ENCODE measurements around the gene ERBB3.
A peak's percentile ranks its signal among the peaks of the same experiment; 100 is the strongest.

Gene ERBB3

DNA sequence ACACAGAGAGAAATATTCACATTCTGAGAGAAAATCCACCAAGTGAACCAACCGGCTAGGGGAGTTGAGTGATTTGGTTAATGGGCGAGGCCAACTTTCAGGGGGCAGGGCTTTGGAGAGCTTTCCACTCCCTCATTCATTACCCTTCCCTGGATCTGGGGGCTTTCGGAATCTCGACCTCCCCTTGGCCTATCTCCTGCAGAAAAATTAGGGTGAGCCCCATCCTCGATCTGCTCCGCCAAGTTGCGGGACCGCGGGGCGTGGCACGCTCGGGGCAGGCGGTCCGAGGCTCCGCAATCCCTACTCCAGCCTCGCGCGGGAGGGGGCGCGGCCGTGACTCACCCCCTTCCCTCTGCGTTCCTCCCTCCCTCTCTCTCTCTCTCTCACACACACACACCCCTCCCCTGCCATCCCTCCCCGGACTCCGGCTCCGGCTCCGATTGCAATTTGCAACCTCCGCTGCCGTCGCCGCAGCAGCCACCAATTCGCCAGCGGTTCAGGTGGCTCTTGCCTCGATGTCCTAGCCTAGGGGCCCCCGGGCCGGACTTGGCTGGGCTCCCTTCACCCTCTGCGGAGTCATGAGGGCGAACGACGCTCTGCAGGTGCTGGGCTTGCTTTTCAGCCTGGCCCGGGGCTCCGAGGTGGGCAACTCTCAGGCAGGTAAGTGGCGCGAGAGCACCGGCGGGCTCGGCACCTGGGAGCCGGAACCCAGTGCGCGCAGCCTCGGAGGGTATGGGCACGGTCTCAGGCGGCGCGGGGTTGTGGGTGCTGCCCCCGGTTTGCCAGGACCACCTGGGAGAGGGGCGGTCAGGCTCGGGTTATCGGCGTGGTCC is at the start of gene ERBB3:
Gene ERBB3, plus strand, starts transcription at position 443 of the 833 bp plus-strand sequence. Its CDS starts 136 bp downstream, at position 579.
- no peaks in the 10 kb centered on the region for H3K79me2 ChIP-seq (ENCODE audit: insufficient read depth, low read length)
- peak; percentile 85 for ATAC-seq (ENCODE audit: insufficient read depth, low read depth)

GRCh38 chr12:56031987-56032386 is 48.0 kb upstream of the ERBB3 start:
- H3K4me1 ChIP-seq (ENCODE audit: insufficient read depth, low read length) = no peaks in the 10 kb centered on the region
- no peaks in the 10 kb centered on the region for H3K79me2 ChIP-seq (ENCODE audit: insufficient read depth, low read length)

More for the DNA sequence above, at the start of gene ERBB3:
- Histone ChIP-seq H2AFZ (ENCODE audit: low read depth, low read length) (peak within 1 kb of the TSS; percentile 51), H4K20me1 (ENCODE audit: insufficient read depth, low read length) (no peaks in the 10 kb centered on the region; the same call in 1 of the 2 replicates), H3K36me3 (ENCODE audit: insufficient read depth, low read length) (no peaks in the 10 kb centered on the region), H3K27ac (ENCODE audit: low read length) (no peak within 1 kb of the TSS), H3K9ac (ENCODE audit: low read depth, low read length) (peak within 1 kb of the TSS; percentile 43), H3K27me3 (ENCODE audit: insufficient read depth, low read length, poor library complexity) (peaks cover 50% of the 10 kb centered on the region), H3K4me1 (ENCODE audit: insufficient read depth, low read length) (peaks cover 20% of the 10 kb centered on the region), H3K9me3 (ENCODE audit: insufficient read depth, low read length, severe bottlenecking) (no peaks in the 10 kb centered on the region), H3K4me3 (ENCODE audit: low read depth in 1 of 2, low read length in 2 of 2) (peak within 1 kb of the TSS; percentile 11 to 55; a peak in 3 of 4 replicates), H3K4me2 (ENCODE audit: insufficient read depth, low read length) (peak within 1 kb of the TSS; percentile 78)
- TF ChIP-seq CTCF (IDR thresholded peaks at IDR 0.05; ENCODE audit: borderline replicate concordance, extremely low read depth, low read length, poor library complexity, severe bottlenecking) (no peak), EZH2 (IDR thresholded peaks at IDR 0.05; ENCODE audit: borderline replicate concordance, low read depth, low read length, severe bottlenecking) (peak; percentile 14)
- DNase-seq = peak; percentile 69

DNA sequence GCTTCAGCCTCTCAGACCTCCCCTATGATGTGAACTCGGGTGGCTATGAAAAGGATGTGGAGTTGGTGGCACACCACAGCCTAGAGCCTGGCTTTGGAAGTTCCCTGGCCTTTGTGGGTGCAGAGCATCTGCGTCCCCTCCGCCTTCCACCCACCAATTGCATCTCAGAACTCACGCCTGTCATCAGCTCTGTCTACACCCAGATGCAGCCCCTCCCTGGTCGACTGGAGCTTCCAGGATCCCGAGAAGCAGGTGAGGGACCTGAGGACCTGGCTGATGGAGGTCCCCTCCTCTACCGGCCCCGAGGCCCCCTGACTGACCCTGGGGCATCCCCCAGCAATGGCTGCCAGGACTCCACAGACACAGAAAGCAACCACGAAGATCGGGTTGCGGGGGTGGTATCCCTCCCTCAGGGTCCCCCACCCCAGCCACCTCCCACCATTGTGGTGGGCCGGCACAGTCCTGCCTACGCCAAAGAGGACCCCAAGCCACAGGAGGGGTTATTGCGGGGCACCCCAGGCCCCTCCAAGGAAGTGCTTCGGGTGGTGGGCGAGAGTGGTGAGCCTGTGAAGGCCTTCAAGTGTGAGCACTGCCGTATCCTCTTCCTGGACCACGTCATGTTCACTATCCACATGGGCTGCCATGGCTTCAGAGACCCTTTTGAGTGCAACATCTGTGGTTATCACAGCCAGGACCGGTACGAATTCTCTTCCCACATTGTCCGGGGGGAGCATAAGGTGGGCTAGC is 45.2 kb upstream of the ERBB3 start:
- H3K27ac ChIP-seq (ENCODE audit: low read length) = no peak overlapping the region
- H2AFZ ChIP-seq (ENCODE audit: low read depth, low read length) = no peak overlapping the region
- ATAC-seq (ENCODE audit: insufficient read depth, low read depth) = no peak

More at GRCh38 chr12:56031987-56032386, 48.0 kb upstream of the ERBB3 start:
- H3K27ac ChIP-seq (ENCODE audit: low read length) = no peak overlapping the region
- H2AFZ ChIP-seq (ENCODE audit: low read depth, low read length) = no peak overlapping the region
- no peaks in the 10 kb centered on the region for H3K27me3 ChIP-seq (ENCODE audit: insufficient read depth, low read length, poor library complexity)
- H3K9ac ChIP-seq (ENCODE audit: low read depth, low read length) = no peak overlapping the region
- ATAC-seq (ENCODE audit: insufficient read depth, low read depth) (no peak), DNase-seq (no peak)
- H3K4me2 ChIP-seq (ENCODE audit: insufficient read depth, low read length) = no peak overlapping the region
- H3K9me3 ChIP-seq (ENCODE audit: insufficient read depth, low read length, severe bottlenecking) = no peaks in the 10 kb centered on the region
- peaks cover 57% of the 10 kb centered on the region for H3K36me3 ChIP-seq (ENCODE audit: insufficient read depth, low read length)
- H3K4me3 ChIP-seq (ENCODE audit: low read depth in 1 of 2, low read length in 2 of 2) = no peak overlapping the region
- TF ChIP-seq EZH2 (IDR thresholded peaks at IDR 0.05; ENCODE audit: borderline replicate concordance, low read depth, low read length, severe bottlenecking) = no peak
- TF ChIP-seq CTCF (IDR thresholded peaks at IDR 0.05; ENCODE audit: borderline replicate concordance, extremely low read depth, low read length, poor library complexity, severe bottlenecking) = no peak
- H4K20me1 ChIP-seq (ENCODE audit: insufficient read depth, low read length) = no peaks in the 10 kb centered on the region

More for the DNA sequence above, 45.2 kb upstream of the ERBB3 start:
- no peaks in the 10 kb centered on the region for H3K27me3 ChIP-seq (ENCODE audit: insufficient read depth, low read length, poor library complexity)
- no peaks in the 10 kb centered on the region for H4K20me1 ChIP-seq (ENCODE audit: insufficient read depth, low read length)
- no peak overlapping the region for H3K4me2 ChIP-seq (ENCODE audit: insufficient read depth, low read length)
- H3K79me2 ChIP-seq (ENCODE audit: insufficient read depth, low read length) = no peaks in the 10 kb centered on the region
- H3K36me3 ChIP-seq (ENCODE audit: insufficient read depth, low read length) = peaks cover 34% of the 10 kb centered on the region
- no peaks in the 10 kb centered on the region for H3K9me3 ChIP-seq (ENCODE audit: insufficient read depth, low read length, severe bottlenecking)
- no peak for DNase-seq
- TF ChIP-seq EZH2 (IDR thresholded peaks at IDR 0.05; ENCODE audit: borderline replicate concordance, low read depth, low read length, severe bottlenecking) = no peak
- no peak for TF ChIP-seq CTCF (IDR thresholded peaks at IDR 0.05; ENCODE audit: borderline replicate concordance, extremely low read depth, low read length, poor library complexity, severe bottlenecking)
- H3K4me3 ChIP-seq (ENCODE audit: low read depth in 1 of 2, low read length in 2 of 2) = no peak overlapping the region
- no peaks in the 10 kb centered on the region for H3K4me1 ChIP-seq (ENCODE audit: insufficient read depth, low read length)
- H3K9ac ChIP-seq (ENCODE audit: low read depth, low read length) = no peak overlapping the region
